Measurements from ENCODE around the gene SLF2.

The SLF2 gene

DNA sequence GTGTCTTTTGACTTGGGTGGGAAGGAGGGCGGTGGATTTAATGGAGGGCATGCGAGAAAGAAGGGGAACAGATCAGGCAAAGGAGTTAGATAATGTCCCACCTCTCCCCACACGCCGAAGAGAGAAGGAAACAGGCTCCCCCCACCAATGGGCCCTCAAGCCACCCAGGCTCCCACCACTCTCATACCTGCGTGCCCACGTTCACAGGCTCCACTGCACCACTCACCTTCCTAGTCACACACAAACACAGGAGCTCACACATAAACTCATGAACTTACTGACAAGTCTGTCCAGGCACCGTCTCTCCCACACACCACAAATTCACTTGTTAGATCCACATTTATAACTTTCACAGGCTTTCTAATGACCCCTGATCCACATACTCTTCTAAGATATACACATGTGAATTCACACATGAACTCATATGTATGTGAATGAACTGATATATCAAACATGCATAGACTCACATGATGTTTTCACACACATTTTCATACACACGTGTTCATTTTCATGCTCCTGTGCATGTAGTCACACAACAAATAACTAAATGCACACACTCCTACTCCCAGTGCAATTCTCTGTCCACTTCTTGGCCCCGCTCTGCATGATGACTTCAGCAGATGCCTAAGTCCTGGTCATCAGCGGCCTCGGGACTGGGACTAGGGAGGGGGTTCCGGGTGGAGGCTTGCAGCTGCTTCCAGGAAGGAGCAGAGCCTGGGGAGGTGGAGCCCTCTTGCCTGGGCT is 88.3 kb downstream of the SLF2 start:
- no peak for DNase-seq

DNA sequence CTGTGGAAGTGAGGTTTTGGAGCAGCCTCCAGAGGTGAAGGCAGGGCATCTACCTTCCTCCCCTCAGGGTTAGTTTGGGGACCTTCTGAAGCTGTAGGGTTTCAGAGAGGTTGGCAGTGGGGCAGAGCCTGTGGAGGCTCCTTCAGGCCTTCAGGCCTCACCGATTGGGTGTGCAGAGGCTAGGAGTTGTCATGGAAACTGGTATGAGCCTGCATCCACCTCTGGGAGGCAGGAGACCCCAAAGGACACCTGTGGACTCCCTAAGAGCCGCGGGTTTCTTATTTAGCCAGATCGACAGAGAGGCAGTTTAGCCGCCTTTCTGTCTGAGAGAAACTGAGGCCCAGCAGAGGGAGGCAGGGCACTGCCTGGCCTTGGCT is 88.9 kb downstream of the SLF2 start:
- no peak for DNase-seq

DNA sequence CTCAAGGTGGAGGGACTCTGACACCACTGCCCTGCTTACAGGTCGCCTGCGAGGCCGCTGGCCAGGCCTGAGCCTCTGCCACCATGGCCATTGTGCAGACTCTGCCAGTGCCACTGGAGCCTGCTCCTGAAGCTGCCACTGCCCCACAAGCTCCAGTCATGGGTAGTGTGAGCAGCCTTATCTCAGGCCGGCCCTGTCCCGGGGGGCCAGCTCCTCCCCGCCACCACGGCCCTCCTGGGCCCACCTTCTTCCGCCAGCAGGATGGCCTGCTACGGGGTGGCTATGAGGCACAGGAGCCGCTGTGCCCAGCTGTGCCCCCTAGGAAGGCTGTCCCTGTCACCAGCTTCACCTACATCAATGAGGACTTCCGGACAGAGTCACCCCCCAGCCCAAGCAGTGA is 89.7 kb downstream of the SLF2 start:
- no peak for DNase-seq

DNA sequence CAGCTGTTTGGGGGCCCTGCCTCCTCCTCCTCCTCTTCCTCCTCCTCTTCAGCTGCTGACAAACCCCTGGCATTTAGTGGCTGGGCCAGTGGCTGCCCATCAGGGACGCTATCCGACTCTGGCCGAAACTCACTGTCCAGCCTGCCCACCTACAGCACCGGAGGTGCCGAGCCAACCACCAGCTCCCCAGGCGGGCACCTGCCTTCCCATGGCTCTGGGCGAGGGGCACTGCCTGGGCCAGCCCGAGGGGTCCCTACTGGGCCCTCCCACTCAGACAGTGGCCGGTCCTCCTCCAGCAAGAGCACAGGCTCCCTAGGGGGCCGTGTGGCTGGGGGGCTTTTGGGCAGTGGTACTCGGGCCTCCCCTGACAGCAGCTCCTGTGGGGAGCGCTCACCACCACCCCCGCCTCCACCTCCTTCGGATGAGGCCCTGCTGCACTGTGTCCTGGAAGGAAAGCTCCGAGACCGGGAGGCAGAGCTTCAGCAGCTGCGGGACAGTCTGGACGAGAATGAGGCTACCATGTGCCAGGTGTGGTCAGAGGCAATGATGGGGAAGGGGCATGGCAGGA is 91.0 kb downstream of the SLF2 start:
- no peak for DNase-seq

DNA sequence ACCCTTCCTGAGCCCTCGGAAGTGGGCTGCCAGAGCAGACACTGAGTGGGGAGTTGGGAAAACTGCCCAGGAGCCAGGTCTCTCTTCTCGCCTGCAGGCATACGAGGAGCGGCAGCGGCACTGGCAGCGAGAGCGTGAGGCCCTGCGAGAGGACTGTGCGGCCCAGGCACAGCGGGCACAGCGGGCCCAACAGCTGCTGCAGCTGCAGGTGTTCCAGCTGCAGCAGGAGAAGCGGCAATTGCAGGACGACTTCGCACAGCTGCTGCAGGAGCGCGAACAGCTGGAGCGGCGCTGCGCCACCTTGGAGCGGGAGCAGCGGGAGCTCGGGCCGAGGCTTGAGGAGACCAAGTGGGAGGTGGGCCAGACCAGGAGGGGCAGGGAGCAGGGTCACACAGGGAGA is 92.6 kb downstream of the SLF2 start:
- DNase-seq: no peak

DNA sequence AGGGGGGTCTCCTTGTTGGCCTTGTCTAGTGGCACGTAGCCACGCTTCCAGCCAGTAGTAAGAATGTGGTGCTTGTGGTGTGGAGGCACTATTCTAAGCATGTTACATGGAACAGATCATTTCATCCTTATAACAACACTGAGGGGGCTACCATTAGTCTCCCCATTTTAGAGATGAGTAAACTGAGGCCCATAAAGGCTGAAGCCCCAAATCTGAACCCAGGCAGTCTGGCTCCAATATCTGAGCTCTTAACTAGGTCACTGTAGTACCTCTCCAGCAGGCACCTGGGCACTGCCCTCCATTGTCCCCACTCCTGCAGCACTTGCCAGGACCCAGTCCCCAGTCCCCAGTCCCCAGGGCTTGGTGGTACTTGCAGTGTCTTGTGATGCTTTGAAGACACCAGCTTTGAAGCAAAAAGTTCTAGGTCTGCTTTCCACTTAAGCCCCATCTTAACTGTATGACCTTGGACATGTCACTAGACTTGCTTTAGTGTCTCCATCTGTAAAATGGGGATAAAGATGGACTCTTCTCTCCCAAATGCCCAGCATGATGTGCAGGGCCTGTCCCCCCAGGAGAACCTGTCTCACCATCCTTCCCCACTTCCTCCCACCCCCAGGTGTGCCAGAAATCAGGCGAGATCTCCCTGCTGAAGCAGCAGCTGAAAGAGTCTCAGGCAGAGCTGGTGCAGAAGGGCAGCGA is 93.3 kb downstream of the SLF2 start:
- no peak for DNase-seq

DNA sequence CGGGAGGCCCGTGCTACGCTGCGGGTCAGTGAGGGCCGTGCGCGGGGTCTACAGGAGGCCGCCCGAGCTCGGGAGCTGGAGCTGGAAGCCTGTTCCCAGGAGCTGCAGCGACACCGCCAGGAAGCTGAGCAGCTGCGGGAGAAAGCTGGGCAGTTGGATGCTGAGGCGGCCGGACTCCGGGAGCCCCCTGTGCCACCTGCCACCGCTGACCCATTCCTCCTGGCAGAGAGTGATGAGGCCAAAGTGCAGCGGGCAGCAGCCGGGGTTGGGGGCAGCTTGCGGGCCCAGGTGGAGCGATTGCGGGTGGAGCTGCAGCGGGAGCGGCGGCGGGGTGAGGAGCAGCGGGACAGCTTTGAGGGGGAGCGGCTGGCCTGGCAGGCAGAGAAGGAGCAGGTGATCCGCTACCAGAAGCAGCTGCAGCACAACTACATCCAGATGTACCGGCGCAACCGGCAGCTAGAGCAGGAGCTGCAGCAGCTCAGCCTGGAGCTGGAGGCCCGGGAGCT is 93.9 kb downstream of the SLF2 start:
- no peak for DNase-seq

DNA sequence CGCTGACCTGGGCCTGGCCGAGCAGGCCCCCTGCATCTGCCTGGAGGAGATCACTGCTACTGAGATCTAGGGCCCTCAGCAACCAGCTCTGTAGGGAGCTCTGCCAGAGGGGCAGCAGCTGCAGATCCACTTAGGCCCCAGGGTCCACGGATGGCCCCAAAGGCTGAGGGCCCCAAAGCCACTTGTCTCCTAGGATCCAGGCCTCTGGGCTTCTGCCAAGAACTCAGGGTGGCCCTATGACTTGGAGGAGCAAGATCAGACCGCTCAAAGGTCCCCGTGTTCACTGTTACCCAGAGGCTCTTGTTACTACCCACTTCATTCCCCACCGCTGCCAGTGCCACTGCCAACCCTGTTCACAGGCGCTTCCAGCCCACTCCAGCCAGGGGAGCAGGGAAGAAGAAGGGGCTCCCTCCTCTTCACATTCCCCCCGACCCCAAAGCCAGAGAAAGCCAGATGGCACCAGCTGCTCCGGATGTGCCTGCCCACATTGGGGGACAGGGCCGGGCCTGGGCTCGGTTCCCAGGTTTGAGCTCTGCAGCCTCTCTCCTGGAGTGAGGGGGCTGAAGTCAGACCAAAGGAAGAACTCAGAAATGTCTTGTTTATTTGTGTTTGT is 94.4 kb downstream of the SLF2 start:
- no peak for DNase-seq

DNA sequence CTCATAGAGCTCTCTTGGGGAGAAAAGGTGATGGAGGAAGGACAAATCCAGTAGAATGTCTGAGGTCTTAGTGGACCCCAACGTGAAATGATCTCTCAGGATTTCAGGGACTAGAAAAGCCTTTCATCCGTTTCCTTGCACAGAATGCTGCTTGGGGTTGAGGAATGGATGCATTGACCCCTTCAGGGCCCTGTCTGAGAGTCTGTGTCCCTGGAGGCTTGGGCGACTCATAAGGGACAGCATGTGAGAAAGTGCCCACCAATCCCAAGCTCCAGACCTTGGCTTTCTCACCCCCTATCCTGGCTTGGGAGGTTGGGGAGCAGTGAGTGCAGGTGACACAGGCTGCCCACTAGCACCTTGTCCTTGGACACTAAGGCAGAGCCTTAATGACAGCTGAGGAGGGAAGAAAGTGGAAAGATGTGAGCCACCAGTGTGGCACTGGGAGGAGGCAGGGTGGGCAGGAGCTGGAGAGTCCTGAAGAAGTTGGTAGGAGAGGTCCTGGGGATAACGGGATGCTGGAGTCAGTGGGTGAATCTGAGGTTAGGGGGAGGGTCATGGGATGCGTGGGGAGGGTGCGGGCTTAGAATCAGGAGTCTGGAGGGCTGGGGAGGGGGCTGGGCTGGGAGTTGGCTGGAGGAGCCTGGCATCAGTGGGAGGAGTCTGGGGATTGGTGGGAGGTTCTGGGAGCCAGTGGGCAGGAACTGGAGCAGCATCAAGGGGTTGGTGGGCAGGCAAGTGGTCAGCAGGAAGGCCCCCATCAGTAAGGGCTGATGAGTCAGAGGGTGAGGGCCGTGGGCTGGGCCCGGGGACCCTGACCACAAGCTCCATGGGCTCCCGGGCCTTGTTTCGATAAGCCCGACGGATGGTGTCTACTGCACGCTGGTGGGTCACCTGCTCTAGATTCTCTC is 95.4 kb downstream of the SLF2 start:
- DNase-seq: no peak

DNA sequence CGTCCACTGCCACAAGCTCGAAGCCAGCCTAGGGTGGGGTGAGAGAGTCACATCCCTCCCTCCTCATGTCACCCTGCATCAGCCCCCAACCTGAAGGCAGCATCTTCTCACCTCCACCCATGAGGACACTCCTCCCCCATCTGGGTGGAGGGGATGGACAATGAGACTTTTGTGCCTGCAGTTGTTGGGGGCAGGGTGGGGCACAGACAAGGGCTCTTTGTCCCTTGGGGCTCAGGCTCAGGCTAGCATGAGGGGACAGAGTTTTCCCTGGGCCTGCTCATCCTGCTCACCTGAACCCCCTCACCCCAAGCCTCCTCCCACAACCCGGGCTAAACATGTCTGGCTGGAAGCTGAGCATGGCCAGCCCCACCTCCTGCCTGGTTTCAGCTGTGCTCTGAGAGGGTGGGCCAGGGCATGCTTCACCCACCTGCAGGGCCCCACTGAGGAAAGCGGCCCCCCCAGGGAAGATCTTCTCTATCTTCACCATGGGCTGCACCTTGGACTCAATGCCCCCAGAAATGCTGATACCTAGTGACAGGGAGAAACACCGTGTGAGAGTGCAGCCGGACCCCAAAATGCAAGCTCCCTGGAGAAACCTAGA is 96.2 kb downstream of the SLF2 start:
- no peak for DNase-seq

DNA sequence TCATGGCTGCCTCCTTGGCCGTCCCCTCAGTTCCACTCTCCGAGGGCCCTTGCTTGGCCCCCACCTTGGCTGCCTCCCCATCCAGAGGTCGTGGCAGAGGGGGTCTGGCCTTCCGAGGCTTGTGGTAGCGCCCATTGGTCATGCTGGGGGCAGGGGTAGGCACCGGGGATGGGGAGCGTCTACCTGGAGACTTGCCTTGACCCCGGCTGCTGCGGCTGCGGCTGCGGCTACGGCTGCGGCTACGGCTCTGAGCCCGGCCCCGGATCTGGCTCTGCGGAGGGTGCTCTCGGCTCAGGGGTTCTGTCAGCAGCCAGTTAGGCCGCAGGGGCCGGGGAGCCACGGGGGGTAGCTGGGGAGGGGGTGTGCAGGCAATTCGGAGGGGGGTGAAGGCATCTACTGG is 97.6 kb downstream of the SLF2 start:
- no peak for DNase-seq

DNA sequence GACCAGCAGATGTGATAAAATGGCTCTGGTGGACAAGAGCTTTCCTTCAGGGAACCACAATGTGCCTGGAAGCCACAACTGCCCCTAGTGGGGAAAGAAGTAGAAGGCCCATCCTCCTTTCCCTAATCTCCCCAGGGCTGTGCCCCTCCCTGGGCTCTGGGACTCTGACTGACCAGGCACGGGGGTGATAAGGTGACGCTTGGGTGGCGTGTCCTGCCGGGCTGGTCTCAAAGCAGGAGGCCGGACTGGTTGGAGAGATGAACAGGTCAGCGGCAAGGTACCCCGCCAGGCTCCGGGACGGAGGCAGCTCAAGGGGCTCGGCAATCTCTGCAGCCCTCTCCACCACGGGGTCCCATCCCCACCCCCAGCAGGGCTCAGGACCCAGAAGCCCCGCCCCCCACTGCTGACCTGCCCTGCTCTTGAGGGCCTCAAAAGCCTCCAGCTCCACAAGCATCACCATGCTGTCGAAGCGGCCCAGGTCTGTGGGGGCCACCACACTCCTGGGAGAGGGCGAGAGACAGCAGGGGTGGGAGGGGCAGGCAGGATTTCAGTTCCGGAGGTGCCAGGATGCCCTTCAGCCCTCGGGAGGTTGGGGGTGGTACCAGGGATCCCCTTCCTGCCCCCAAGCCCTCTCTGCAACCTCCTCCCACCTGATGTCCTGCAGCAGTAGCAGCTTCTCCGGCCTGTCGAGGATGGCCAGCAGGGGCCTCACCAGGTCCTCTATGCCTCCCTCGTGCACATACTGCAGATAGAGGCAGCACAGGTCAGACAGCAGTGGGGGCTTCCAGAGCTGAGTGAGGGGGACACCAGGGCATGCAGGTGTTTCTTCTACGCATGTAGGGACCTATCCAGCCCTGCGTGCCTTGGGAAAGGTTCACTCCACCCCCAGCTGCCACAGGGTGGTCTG is 99.0 kb downstream of the SLF2 start:
- DNase-seq: no peak

DNA sequence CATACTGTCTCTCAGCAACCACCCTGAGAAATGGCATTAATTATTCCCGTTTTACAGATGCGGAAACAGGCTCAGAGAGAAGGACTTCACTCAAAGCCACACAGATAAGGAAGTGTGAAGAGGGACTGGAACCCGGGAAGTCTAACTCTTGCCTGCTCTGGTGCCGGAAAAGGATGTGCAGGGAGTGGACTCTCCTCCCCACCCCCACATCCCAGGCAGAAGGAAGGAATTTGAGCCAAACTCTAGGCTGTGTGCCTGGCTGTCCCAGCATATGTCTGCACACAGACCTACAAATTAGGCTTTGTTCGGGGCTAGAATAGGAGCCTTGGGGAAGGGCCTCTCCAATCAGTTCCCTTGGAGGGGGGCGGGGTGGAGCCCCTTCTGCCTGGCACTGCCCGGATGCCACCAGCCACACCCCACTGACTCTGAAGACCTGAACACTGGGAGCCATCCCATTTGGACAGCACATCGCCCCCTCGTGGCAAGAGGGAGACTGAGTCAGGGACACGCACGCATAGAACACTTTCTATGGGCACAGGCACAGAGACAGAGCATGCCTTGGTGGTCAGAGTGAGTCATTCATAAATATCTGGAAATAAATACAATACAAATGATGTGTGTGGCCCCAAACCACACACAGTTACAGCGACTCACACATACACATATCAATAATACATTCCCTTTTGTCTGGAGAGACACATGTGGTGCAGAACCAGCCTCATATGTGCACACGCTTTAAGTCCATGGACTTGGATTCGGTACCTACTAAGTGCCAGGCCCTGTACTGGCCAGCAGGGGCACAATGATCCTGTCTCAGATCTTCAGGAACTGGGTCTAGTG is 100.0 kb downstream of the SLF2 start:
- DNase-seq: peak; percentile 68

DNA sequence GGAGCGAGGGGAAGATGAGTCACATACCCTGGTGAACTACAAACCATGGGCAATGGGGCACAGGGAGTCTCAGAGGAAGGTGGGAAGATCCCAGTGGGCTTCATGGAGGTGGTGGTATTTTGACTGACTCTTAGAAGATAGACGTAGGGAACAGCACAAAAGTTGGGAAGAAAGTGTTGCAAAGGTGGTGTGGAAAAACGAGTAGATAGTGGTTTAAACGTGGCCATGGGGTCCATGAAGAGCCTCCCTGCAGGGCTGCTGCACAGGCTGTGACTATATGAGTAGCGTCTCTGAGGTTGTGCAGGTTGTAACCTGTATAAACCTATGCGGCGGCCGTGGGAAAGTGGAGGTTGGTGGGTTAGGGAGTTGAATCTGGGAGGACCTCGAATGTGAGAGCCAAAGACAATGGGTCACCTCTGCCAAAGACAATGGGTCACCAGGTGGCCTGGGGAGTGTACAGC is 100.6 kb downstream of the SLF2 start:
- DNase-seq: no peak

DNA sequence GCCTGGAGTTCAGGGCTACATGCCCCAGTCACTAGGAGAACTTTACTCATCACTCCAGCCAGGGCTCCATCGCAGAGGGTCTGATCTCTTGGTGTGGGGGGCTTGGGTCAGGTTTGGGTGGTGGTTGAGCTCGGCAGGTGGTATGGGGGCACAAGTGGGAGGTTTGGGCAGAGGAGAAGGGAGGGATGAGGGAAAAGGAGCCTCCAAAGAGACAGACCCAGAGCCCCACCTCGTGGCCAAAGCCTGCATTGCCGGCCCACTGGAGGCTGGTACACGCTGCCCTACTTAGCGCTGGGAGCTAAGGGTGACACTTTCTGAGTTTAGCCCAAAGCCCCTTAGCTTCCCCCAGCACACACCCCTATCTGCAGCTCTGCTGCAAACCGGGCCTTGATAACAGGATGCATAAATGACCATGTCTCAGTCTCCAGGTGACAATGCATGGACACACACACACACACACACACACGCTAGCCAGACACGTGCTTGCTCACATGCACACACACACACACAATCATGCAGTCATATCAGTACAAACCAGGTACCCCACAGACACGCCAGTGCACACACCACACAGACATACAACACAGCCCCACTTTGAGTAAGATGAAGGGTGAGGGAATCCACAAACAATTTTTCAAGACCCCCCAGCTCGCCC is 101.6 kb downstream of the SLF2 start:
- DNase-seq: peak; percentile 60
